Adrenal gland (tissue), 5 donors: ENCODE results near the gene SEC24D.

Experiments
- POLR2A ChIP-seq, 2 donors: fragments of 450-650 bp; IDR thresholded peaks; one replicate each; pipeline ENCODE4 v1.6.1; 2017; ENCODE audit warnings: antibody characterized with exemption in 2 of 2, mild to moderate bottlenecking in 2 of 2, moderate library complexity in 1 of 2
- TF ChIP-seq, protein P1 (sequence below), 6 experiments: fragments of 450-650 bp in 4 of 6; fragments of 200-600 bp in 2 of 6; sonication (generic) in 1 of 6; IDR thresholded peaks; 1 replicate in 5 of 6; 2 replicates in 1 of 6; pipeline versions ENCODE4 v1.5.1 to v1.8.0; 2016 to 2021; ENCODE audit warnings: antibody characterized with exemption in 6 of 6, mild to moderate bottlenecking in 2 of 6, moderate library complexity in 1 of 6
- donor health status: DM: no; HTN: no; CAD: no.

DNA sequence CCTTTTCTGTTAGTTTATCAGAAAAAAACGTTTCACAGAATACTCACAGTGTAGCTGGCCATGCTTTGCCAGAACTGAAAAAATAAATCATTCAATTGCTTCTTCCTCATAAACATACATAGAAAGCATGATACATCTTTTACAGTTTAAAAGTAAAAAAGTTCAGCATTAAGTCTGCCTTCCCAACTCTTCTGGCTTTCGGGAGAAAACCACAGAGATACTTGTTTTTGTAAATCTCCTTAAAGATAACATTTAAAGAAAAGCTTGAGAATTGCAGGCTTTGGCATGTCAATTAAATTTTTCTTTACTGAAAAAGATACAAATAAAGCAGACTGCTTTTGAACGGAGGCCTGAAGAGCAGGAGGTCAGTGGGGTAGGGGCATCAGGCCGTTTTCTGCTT lies 66.8 kb downstream of the SEC24D start:
- TF ChIP-seq POLR2A (IDR thresholded peaks at IDR 0.05): no peak
- TF ChIP-seq, protein P1, sequence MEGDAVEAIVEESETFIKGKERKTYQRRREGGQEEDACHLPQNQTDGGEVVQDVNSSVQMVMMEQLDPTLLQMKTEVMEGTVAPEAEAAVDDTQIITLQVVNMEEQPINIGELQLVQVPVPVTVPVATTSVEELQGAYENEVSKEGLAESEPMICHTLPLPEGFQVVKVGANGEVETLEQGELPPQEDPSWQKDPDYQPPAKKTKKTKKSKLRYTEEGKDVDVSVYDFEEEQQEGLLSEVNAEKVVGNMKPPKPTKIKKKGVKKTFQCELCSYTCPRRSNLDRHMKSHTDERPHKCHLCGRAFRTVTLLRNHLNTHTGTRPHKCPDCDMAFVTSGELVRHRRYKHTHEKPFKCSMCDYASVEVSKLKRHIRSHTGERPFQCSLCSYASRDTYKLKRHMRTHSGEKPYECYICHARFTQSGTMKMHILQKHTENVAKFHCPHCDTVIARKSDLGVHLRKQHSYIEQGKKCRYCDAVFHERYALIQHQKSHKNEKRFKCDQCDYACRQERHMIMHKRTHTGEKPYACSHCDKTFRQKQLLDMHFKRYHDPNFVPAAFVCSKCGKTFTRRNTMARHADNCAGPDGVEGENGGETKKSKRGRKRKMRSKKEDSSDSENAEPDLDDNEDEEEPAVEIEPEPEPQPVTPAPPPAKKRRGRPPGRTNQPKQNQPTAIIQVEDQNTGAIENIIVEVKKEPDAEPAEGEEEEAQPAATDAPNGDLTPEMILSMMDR (IDR thresholded peaks at IDR 0.05): no peak
